PC-3 (cell line): Measurements from ENCODE around the gene GRIN2A. TPM values are rescaled to one million over a fixed set of nuclear protein-coding genes. Genes with fewer than 3 reads are reported as not detected.
A peak's percentile ranks its signal among the peaks of the same experiment; 100 is the strongest.

Experiments
- ATAC-seq: fragments of 200-7000 bp; cut with Tn5 transposase; 2 replicates; pipeline ENCODE4 v1.9.1; 2020; ENCODE audit warnings: mild to moderate bottlenecking, moderate library complexity
- BruUV-seq: library from RNA; stranded (reverse); fragments of 400-500 nt; replicated peaks from 2 replicates; lab custom pipeline; 2021; lab: Mats Ljungman, UMichigan
- CTCF ChIA-PET: fragments of 300-600 bp; sonication (Branson Sonifier 250); formaldehyde crosslinking; loops from one replicate; lab custom pipeline; 2022; ENCODE audit warnings: antibody characterized with exemption; lab: Charles Lee
- POLR2A ChIA-PET: fragments of 300-600 bp; sonication (Branson Sonifier 250); formaldehyde crosslinking; loops from one replicate; lab custom pipeline; 2022; ENCODE audit warnings: antibody characterized with exemption; ENCODE audit not compliant: unreplicated experiment; lab: Charles Lee
- DNase-seq: peaks from one replicate; pipeline ENCODE4 v3.0.0-alpha.2; 2015
- H2AFZ ChIP-seq: fragments of 300-600 bp; sonication (generic); 2 replicates; pipeline ENCODE4 v1.6.0; 2016; ENCODE audit warnings: antibody characterized with exemption, low read length
- H3F3A ChIP-seq: fragments of 300-600 bp; sonication (generic); one replicate; pipeline ENCODE4 v1.6.0; 2017; ENCODE audit warnings: antibody characterized with exemption, low read length, control low read depth, mild to moderate bottlenecking; ENCODE audit not compliant: unreplicated experiment
- H3K27ac ChIP-seq: fragments of 300-600 bp; sonication (generic); 2 replicates; pipeline ENCODE4 v1.5.1; 2016; ENCODE audit warnings: mild to moderate bottlenecking, low read length
- H3K27me3 ChIP-seq: fragments of 300-600 bp; sonication (generic); 2 replicates; pipeline ENCODE4 v1.6.1; 2016; ENCODE audit warnings: low read length, mixed read lengths
- H3K36me3 ChIP-seq: fragments of 300-600 bp; sonication (generic); 2 replicates; pipeline ENCODE4 v1.6.1; 2016; ENCODE audit warnings: low read depth, mixed run types, low read length, mixed read lengths
- H3K4me1 ChIP-seq: fragments of 300-600 bp; sonication (generic); 2 replicates; pipeline ENCODE4 v1.5.1; 2016; ENCODE audit warnings: low read length; ENCODE audit not compliant: insufficient read depth
- H3K4me2 ChIP-seq: fragments of 300-600 bp; sonication (generic); 2 replicates; pipeline ENCODE4 v1.6.0; 2016; ENCODE audit warnings: low read length
- H3K4me3 ChIP-seq: fragments of 300-600 bp; sonication (generic); 2 replicates; pipeline ENCODE4 v1.5.1; 2016; ENCODE audit warnings: mild to moderate bottlenecking, low read length, mixed read lengths
- H3K79me2 ChIP-seq: fragments of 300-600 bp; sonication (generic); 2 replicates; pipeline ENCODE4 v1.6.1; 2017; ENCODE audit warnings: low read length, mixed read lengths
- H3K9ac ChIP-seq: fragments of 300-600 bp; sonication (generic); 2 replicates; pipeline ENCODE4 v1.6.0; 2016; ENCODE audit warnings: mild to moderate bottlenecking, low read length
- H3K9me2 ChIP-seq: fragments of 300-600 bp; sonication (generic); replicated peaks from 2 replicates; pipeline ENCODE4 v1.6.1; 2016; ENCODE audit warnings: mixed run types, low read length, mixed read lengths
- H3K9me3 ChIP-seq: fragments of 300-600 bp; sonication (generic); 2 replicates; pipeline ENCODE4 v1.6.1; 2016; ENCODE audit warnings: low read length, mixed read lengths
- H4K20me1 ChIP-seq: fragments of 300-600 bp; sonication (generic); 2 replicates; pipeline ENCODE4 v1.6.1; 2016; ENCODE audit warnings: low read length, mixed read lengths
- CTCF ChIP-seq: fragments of 300-600 bp; sonication (generic); conservative IDR thresholded peaks from 2 replicates; pipeline ENCODE4 v1.5.1; 2017; ENCODE audit warnings: antibody characterized with exemption, low read depth, mild to moderate bottlenecking, low read length
- EZH2 ChIP-seq: fragments of 300-600 bp; sonication (generic); IDR thresholded peaks from one replicate; pipeline ENCODE4 v1.6.1; 2017; ENCODE audit warnings: antibody characterized with exemption, mild to moderate bottlenecking, low read length; ENCODE audit not compliant: unreplicated experiment
- EZH2phosphoT487 ChIP-seq: fragments of 300-600 bp; sonication (generic); IDR thresholded peaks from 2 replicates; pipeline ENCODE4 v1.6.1; 2018; ENCODE audit warnings: mild to moderate bottlenecking, antibody characterized with exemption, low read length, borderline replicate concordance
- intact Hi-C: fragments of 100-400 bp; cut with micrococcal nuclease; formaldehyde crosslinking; loops from 2 replicates; pipeline ENCODE4 v1.9.0; 2023
- total RNA-seq: library from RNA; depleted of rRNA; stranded (reverse); fragments of >200 nt; gene quantifications from 2 replicates; pipeline ENCODE4 v1.2.3, GENCODE V29; 2014

The GRIN2A gene
- total RNA-seq, 1 experiment from 2014 or later: 0.04 TPM

DNA sequence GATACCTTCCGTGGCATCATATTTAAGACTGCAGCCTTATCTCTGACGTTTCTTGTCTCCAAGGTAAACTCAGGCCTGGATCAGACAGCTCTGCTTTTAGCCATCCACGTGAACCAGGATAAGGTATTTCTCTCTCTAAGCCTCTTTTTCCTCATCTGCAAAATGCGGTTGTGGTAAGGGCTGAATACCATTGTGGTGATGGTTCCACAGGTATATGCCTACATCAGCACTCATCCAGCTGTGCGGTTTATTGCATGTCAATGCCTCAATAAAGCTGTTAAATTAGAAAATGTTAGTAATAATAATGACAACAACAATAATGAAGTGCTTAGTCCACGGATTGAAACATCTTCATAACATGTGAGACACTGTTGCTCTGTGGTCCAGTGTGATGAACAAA, 104.4 kb downstream of the GRIN2A start:
- ATAC-seq: no peak
- no peaks in the 10 kb centered on the region for H3K9me3 ChIP-seq
- H3K9me2 ChIP-seq: no peaks in the 10 kb centered on the region
- TF ChIP-seq CTCF (no peak), EZH2phosphoT487 (no peak), EZH2 (no peak)
- H4K20me1 ChIP-seq: no peaks in the 10 kb centered on the region
- H3K4me1 ChIP-seq: peaks cover 49% of the 10 kb centered on the region
- H3K4me3 ChIP-seq: no peak overlapping the region
- POLR2A ChIA-PET: no interaction called here
- CTCF ChIA-PET: no interaction called here
- H3F3A ChIP-seq: peaks cover 2% of the 10 kb centered on the region
- H2AFZ ChIP-seq: no peak overlapping the region
- H3K27ac ChIP-seq: no peak overlapping the region
- H3K27me3 ChIP-seq: no peaks in the 10 kb centered on the region
- no peak overlapping the region for H3K9ac ChIP-seq
- intact Hi-C loops: no loop called here
- no peak overlapping the region for H3K4me2 ChIP-seq
- no peaks in the 10 kb centered on the region for H3K79me2 ChIP-seq
- DNase-seq: peak; percentile 63
- H3K36me3 ChIP-seq: no peaks in the 10 kb centered on the region
- no TSS peak for BruUV-seq

DNA sequence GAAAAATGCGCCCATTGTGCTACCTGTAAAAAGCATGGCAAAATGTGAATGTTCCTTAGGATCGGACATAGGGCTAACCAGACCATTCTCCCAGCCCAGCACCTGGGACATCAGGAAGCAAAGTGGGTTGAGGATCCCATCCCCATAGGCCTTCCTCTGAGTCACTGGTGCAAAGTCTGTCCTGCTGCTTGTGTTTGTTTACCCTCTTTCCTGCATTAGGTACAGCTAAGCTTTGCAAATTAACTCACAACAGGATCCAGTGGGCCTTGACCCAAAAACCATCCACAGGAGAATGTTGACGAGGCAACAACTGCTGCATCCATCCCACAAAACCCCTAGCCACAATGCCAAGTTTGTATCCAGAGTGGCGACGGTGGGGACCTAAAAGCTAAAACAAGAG, 106.2 kb downstream of the GRIN2A start:
- peak; percentile 47 for DNase-seq
- no peak overlapping the region for H3K4me3 ChIP-seq
- peak overlapping the region; percentile 22; the same call in 1 of the 2 replicates for H3K4me2 ChIP-seq
- no peaks in the 10 kb centered on the region for H3K9me2 ChIP-seq
- POLR2A ChIA-PET: no interaction called here
- H3K9me3 ChIP-seq: no peaks in the 10 kb centered on the region
- peaks cover 2% of the 10 kb centered on the region for H3F3A ChIP-seq
- H3K27ac ChIP-seq: no peak overlapping the region
- no TSS peak for BruUV-seq
- CTCF ChIA-PET: no interaction called here
- H2AFZ ChIP-seq: no peak overlapping the region
- no peaks in the 10 kb centered on the region for H3K36me3 ChIP-seq
- intact Hi-C loops: no loop called here
- H3K9ac ChIP-seq: no peak overlapping the region
- peaks cover 43% of the 10 kb centered on the region for H3K4me1 ChIP-seq
- no peak for TF ChIP-seq EZH2phosphoT487
- ATAC-seq: no peak
- peaks cover 6% of the 10 kb centered on the region; the same call in 1 of the 2 replicates for H3K27me3 ChIP-seq
- no peaks in the 10 kb centered on the region for H3K79me2 ChIP-seq
- H4K20me1 ChIP-seq: no peaks in the 10 kb centered on the region

GRCh38 chr16:10070591-10070990, 111.6 kb downstream of the GRIN2A start:
- DNase-seq (no peak), ATAC-seq (no peak)
- no peak overlapping the region for H2AFZ ChIP-seq
- H3F3A ChIP-seq: no peaks in the 10 kb centered on the region
- TF ChIP-seq EZH2 (no peak), EZH2phosphoT487 (no peak), CTCF (no peak)
- POLR2A ChIA-PET: no interaction called here
- no peaks in the 10 kb centered on the region for H4K20me1 ChIP-seq
- no peaks in the 10 kb centered on the region for H3K9me2 ChIP-seq
- H3K27ac ChIP-seq: no peak overlapping the region
- intact Hi-C loops: no loop called here
- H3K27me3 ChIP-seq: peaks cover 30% of the 10 kb centered on the region
- no peaks in the 10 kb centered on the region for H3K9me3 ChIP-seq
- H3K79me2 ChIP-seq: no peaks in the 10 kb centered on the region
- H3K4me3 ChIP-seq: no peak overlapping the region
- no peaks in the 10 kb centered on the region for H3K4me1 ChIP-seq
- CTCF ChIA-PET: no interaction called here
- no peak overlapping the region for H3K9ac ChIP-seq
- no peaks in the 10 kb centered on the region for H3K36me3 ChIP-seq
- BruUV-seq: no TSS peak
- H3K4me2 ChIP-seq: no peak overlapping the region
